B cell (primary cell): Measurements from ENCODE around the gene ITIH3.

Source experiments
- EZH2 ChIP-seq: IDR thresholded peaks from 2 replicates; pipeline ENCODE4 v1.6.1; 2012; ENCODE audit warnings: borderline replicate concordance, low read depth, mild to moderate bottlenecking, moderate library complexity, low read length; ENCODE audit not compliant: insufficient read depth, poor library complexity, severe bottlenecking
- TF ChIP-seq, protein P1 (sequence below): fragments of 200-600 bp; IDR thresholded peaks from one replicate; pipeline ENCODE4 v1.8.0; 2022; ENCODE audit warnings: antibody characterized with exemption, mild to moderate bottlenecking

GRCh38 chr3:52827866-52828376 is 33.3 kb downstream of the ITIH3 start:
- TF ChIP-seq, protein P1, sequence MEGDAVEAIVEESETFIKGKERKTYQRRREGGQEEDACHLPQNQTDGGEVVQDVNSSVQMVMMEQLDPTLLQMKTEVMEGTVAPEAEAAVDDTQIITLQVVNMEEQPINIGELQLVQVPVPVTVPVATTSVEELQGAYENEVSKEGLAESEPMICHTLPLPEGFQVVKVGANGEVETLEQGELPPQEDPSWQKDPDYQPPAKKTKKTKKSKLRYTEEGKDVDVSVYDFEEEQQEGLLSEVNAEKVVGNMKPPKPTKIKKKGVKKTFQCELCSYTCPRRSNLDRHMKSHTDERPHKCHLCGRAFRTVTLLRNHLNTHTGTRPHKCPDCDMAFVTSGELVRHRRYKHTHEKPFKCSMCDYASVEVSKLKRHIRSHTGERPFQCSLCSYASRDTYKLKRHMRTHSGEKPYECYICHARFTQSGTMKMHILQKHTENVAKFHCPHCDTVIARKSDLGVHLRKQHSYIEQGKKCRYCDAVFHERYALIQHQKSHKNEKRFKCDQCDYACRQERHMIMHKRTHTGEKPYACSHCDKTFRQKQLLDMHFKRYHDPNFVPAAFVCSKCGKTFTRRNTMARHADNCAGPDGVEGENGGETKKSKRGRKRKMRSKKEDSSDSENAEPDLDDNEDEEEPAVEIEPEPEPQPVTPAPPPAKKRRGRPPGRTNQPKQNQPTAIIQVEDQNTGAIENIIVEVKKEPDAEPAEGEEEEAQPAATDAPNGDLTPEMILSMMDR: no peak
- TF ChIP-seq EZH2: no peak
